Naive B cell (primary cell): ENCODE data around the gene KCNQ1. TPM values are rescaled to one million over a fixed set of nuclear protein-coding genes. Genes with fewer than 3 reads are reported as not detected.
"Not testable (repeated sequence)": the region's sequence is repeated elsewhere in the genome, so short reads cannot be mapped to it uniquely, and the experiment has no call there.

Source experiments
- ATAC-seq, 2 donors: fragments of 150-1000 bp; cut with Tn5 transposase; 2 replicates each; pipeline ENCODE4 v1.10.0; 2021; ENCODE audit warnings: low read depth in 2 of 2, mild to moderate bottlenecking in 2 of 2, moderate library complexity in 2 of 2
- DNase-seq: peaks from one replicate; pipeline ENCODE4 v3.0.0; 2022
- H3K27ac Mint-ChIP-seq, 6 donors: one replicate each; pipeline ENCODE4 v1.8.0; 2020 to 2022; ENCODE audit warnings: mild to moderate bottlenecking in 6 of 6, mixed read lengths in 6 of 6, moderate library complexity in 5 of 6, inconsistent platforms in 2 of 6
- H3K27me3 Mint-ChIP-seq, 3 donors: one replicate each; pipeline ENCODE4 v1.8.0; 2021 to 2022; ENCODE audit warnings: mixed read lengths in 3 of 3, mild to moderate bottlenecking in 1 of 3
- H3K36me3 Mint-ChIP-seq, 2 donors: one replicate each; pipeline ENCODE4 v1.8.0; 2020 to 2022; ENCODE audit warnings: mixed read lengths in 2 of 2, inconsistent platforms in 1 of 2, mild to moderate bottlenecking in 1 of 2
- H3K4me1 Mint-ChIP-seq, 3 donors: one replicate each; pipeline ENCODE4 v1.8.0; 2020 to 2022; ENCODE audit warnings: mixed read lengths in 3 of 3, inconsistent platforms in 1 of 3, mild to moderate bottlenecking in 1 of 3, moderate library complexity in 1 of 3
- H3K4me3 Mint-ChIP-seq, 8 donors: one replicate each; pipeline ENCODE4 v1.8.0; 2020 to 2022; ENCODE audit warnings: mild to moderate bottlenecking in 8 of 8, mixed read lengths in 8 of 8, moderate library complexity in 8 of 8, inconsistent platforms in 2 of 8
- H3K9me3 Mint-ChIP-seq, 7 donors: one replicate each; pipeline ENCODE4 v1.8.0; 2020 to 2022; ENCODE audit warnings: mixed read lengths in 7 of 7, mild to moderate bottlenecking in 5 of 7, inconsistent platforms in 2 of 7, moderate library complexity in 1 of 7
- polyA plus RNA-seq, 6 donors: library from polyadenylated mRNA; unstranded; fragments of 300-500 nt; fragmentation: Illumina TruSeq; gene quantifications; one replicate each; pipeline ENCODE4 v1.2.3, GENCODE V29; 2021; ENCODE audit warnings: low read depth in 6 of 6

The KCNQ1 gene
- polyA plus RNA-seq, 6 donors from 2014 or later: 9.3 to 22.6 (median 10.3) TPM

DNA sequence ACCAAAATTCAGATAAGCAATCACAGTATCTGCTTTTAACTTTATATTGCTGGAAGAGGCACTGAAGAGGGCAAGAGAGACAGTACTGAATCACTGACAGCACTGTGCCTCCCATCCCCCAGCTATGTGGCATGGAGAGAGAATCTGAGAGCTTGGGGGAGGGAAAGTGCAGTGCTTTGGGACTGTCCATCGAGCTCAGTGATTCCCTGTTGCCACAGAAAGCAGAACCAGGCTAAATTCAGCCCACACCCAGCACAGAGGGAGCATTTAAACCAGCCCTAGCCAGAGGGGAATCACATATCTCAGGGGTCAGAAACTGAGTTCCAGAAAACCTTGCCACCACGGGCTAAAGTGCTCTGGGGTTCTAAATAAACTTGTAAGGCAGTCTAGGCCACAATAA lies 44.3 kb downstream of the KCNQ1 start:
- H3K36me3 Mint-ChIP-seq: peaks cover 48 to 57% of the 10 kb centered on the region in 2 donors

DNA sequence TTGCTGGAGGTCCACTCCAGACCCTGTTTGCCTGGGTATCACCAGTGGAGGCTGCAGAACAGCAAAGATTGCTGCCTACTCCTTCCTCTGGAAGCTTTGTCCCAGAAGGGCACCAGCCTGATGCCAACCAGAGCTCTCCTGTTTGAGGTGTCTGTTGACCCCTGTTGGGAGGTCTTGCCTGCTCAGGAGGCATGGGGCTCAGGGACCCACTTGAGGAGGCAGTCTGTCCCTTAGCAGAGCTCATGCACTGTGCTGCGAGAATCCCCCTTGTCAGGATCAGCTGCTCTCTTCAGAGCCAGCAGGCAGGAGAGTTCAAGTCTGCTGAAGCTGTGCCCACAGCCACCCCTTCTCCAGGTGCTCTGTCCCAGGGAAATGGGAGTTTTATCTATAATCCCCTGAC lies 53.1 kb downstream of the KCNQ1 start:
- peaks cover 15 to 61% of the 10 kb centered on the region in 2 donors for H3K36me3 Mint-ChIP-seq
- peaks cover 16 to 83% (median 65%) of the 10 kb centered on the region in 7 donors for H3K9me3 Mint-ChIP-seq
- H3K27me3 Mint-ChIP-seq: peaks cover 0 to 39% (median 8%) of the 10 kb centered on the region in 3 donors

More for the DNA sequence above, 44.3 kb downstream of the KCNQ1 start:
- no peak for DNase-seq
- H3K4me1 Mint-ChIP-seq: peaks cover 5 to 22% (median 9%) of the 10 kb centered on the region in 3 donors
- peak overlapping the region in 1 of 8 donors; percentile 32 for H3K4me3 Mint-ChIP-seq
- H3K27me3 Mint-ChIP-seq: peaks cover 0 to 19% (median 0%) of the 10 kb centered on the region in 3 donors
- ATAC-seq: no peak
- H3K9me3 Mint-ChIP-seq: peaks cover 21 to 74% (median 68%) of the 10 kb centered on the region in 7 donors
- peak overlapping the region in 1 of 6 donors; percentile 32 for H3K27ac Mint-ChIP-seq

DNA sequence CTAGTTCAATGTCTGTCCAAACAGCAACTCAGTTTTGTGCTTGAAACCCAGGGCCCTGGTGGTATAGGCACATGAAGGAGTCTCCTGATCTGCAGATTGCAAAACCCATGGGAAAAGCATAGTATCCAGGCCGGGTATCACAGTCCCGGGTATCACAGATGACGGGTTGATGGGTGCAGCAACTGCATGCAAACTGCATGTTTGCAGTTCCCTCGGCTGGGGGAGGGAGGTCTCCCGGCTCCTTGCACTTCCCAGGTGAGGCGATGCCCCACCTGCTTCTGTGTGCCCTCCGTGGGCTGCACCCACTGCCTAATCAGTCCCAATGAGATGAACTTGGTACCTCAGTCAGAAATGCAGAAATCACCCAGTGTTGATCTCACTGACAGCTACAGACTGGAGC lies 53.9 kb downstream of the KCNQ1 start:
- DNase-seq (no peak), ATAC-seq (no peak)
- Mint-ChIP-seq H3K4me1 (peaks cover 5 to 28% (median 7%) of the 10 kb centered on the region in 3 donors), H3K27ac (no peak overlapping the region), H3K36me3 (peaks cover 15 to 61% of the 10 kb centered on the region in 2 donors), H3K9me3 (peaks cover 16 to 75% (median 59%) of the 10 kb centered on the region in 7 donors), H3K4me3 (no peak overlapping the region), H3K27me3 (peaks cover 0 to 38% (median 8%) of the 10 kb centered on the region in 3 donors)

More for the DNA sequence above, 53.1 kb downstream of the KCNQ1 start:
- H3K4me1 Mint-ChIP-seq: peaks cover 5 to 28% (median 8%) of the 10 kb centered on the region in 3 donors
- H3K4me3 Mint-ChIP-seq, H3K27ac Mint-ChIP-seq, DNase-seq, ATAC-seq: not testable (repeated sequence)

DNA sequence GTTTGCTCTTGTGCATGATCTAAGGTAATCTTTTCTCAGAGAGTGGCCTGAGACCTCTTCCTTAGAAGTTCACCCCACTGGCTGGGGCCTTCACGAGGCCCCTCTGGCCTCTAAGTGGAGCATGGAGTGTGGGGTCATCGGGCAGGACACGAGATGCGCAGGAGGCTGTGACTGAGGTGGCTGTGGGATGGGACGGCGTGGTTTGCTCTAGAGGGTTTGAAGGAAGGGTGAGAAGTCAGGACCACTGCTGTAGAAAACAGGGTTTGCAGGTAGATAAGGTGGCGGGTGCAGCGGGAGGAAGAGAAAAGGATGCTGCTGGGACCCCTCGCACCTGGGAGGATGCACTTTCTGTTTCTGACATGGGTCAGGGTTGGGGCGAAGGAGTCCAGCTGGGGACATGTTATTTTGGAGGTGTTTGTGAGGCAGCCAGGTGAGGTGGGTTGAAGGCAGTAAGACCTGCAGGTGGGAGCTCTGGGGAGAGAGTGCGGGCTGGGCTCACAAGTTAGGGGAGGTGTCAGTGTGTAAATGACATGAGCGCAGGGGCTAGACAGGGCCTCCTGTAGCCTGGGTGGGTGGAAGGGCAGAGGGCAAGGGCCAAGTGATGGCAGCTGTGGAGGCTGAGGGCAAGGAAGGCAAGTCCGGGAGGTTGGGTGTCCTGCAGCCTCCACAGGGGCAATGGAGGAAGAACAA lies 62.5 kb downstream of the KCNQ1 start:
- no peak for ATAC-seq
- Mint-ChIP-seq H3K4me3 (no peak overlapping the region), H3K36me3 (no peaks in the 10 kb centered on the region), H3K27me3 (peaks cover 0 to 6% (median 0%) of the 10 kb centered on the region in 3 donors), H3K4me1 (peaks cover 5 to 19% (median 15%) of the 10 kb centered on the region in 3 donors), H3K9me3 (peaks cover 0 to 2% (median 0%) of the 10 kb centered on the region in 7 donors), H3K27ac (no peak overlapping the region)
- DNase-seq: no peak

DNA sequence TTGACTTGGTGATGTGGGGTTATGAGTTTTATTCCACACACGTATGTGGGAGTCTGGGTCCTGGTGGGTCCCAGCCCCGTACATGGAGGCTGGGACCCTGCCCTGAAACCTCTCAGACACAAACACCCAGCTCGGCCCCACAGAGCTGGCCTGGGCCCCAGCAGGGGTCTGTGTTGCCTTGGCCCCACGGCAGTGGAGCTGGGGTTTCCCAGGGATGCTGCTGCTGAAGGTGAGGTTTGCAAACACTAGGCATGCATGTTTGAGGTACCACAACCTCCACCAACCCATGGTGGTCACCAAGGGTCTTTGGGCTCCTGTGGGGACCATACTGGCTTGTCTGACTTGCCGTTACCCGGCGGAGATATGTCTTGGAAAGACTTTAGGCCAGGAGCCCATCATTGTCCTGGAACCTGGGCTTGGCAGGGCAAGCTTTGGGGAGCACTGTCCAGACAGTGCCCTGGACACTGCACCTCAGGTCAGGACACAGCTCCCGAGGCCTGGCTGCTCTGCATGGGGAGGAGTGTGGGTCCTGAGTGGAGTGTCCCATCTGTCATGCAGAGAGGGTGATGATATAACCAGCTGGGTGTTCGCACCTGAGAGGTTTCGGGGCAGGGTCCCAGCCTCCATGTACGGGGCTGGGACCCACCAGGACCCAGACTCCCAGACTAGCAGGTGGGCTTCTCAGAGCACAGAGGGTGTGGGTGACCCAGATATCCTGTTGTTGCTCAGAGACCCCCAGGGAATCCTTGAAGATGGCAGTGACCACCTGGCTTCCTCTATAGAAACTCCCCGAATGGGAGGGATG lies 63.3 kb downstream of the KCNQ1 start:
- Mint-ChIP-seq H3K27me3 (peaks cover 0 to 6% (median 0%) of the 10 kb centered on the region in 3 donors), H3K36me3 (no peaks in the 10 kb centered on the region), H3K4me1 (peaks cover 5 to 21% (median 15%) of the 10 kb centered on the region in 3 donors), H3K9me3 (no peaks in the 10 kb centered on the region), H3K4me3 (no peak overlapping the region), H3K27ac (no peak overlapping the region)
- DNase-seq (no peak), ATAC-seq (no peak)

DNA sequence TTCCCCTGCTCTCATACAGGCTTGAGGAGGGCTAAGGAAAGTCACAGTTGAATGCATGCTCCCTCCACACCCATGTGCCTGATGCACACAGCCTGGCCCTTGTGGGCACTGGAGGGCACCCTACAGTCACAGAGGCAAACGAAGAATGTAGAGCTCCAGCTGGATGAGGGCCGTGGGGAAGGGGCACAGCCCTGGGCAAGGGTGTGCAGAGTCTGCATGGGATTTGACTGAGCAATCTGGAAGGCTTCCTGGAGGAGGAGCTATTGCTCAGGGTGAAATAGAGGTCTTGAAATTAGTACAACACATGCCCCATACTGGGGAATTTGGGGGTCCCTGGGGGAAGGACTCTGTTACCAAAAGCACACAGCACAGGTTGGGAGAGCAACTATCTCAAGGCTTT lies 64.0 kb downstream of the KCNQ1 start:
- H3K27ac Mint-ChIP-seq: peak overlapping the region in 2 of 6 donors; percentile 44 to 62
- H3K4me1 Mint-ChIP-seq: peaks cover 5 to 23% (median 15%) of the 10 kb centered on the region in 3 donors
- H3K27me3 Mint-ChIP-seq: peaks cover 0 to 6% (median 0%) of the 10 kb centered on the region in 3 donors
- no peak for ATAC-seq
- H3K4me3 Mint-ChIP-seq: no peak overlapping the region
- H3K9me3 Mint-ChIP-seq: no peaks in the 10 kb centered on the region
- no peak for DNase-seq
- H3K36me3 Mint-ChIP-seq: no peaks in the 10 kb centered on the region

DNA sequence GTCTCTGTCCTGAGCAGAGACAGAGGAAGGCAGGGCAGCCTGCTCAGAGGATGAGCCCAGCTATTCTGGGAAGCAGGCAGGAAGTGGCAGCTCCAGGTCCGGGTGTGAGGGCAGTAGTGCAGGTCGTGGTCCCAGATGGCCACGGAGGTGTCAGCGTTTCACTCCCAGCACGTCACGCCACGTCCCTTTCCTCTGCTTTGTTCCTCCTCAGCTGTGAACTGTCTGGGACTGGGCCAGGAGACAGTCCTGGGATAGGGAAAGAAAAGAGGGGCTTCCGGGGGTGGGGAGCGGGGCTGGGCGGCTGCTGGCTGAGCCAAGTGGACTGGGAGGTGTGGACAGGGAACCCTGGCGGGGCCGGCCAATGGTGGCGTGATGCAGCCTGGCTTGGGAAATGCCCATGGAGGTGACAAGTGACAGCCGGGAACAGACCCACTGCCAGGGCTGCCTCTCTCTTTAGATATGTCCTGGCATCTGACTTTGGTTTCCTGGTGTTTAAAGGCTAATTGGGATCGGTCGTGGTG lies 64.7 kb downstream of the KCNQ1 start:
- Mint-ChIP-seq H3K4me1 (peaks cover 5 to 23% (median 15%) of the 10 kb centered on the region in 3 donors), H3K27me3 (peaks cover 0 to 6% (median 0%) of the 10 kb centered on the region in 3 donors), H3K36me3 (no peaks in the 10 kb centered on the region), H3K27ac (no peak overlapping the region), H3K4me3 (no peak overlapping the region), H3K9me3 (no peaks in the 10 kb centered on the region)
- ATAC-seq (no peak), DNase-seq (no peak)

DNA sequence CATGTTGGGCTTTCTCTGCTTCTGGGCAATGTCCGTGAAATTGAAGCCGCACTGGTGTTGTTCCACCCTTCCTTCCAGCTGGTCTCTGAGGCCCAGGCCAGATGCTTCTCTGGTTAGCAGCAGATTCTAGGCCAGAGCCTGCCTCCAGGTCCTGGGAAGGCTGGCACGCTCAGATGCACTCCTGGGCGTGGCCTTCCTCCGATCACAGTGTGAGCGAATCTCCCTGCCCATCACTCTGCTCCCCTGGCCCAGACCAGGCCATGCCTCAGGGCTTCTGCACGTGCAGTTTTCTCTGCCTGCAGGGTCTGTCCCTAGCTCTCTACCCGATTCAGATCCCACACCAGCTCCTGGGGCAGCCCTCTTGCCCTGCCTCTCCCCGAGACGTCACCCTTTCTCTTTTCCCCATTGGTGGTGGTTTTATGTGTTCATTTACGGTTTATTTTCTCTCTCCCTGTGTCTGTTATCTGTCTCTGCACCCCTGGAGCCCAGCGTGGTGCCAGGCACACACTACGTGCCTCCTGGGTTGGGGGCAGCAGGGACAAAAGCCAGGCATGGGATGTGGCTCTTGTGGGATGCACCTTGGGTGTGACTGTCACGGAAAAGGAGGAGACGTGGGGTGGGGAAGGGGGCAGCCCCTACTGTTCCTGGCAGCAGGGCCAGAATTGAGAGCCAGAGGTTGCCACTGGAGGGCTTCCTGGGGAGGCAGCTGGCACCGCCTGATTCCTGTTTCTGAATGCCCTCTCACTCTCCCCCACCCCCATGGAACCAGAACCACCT lies 66.0 kb downstream of the KCNQ1 start:
- Mint-ChIP-seq H3K27ac (peak overlapping the region in 2 of 6 donors; percentile 33 to 65), H3K27me3 (peaks cover 0 to 6% (median 0%) of the 10 kb centered on the region in 3 donors), H3K36me3 (no peaks in the 10 kb centered on the region), H3K4me3 (no peak overlapping the region), H3K4me1 (peaks cover 5 to 23% (median 15%) of the 10 kb centered on the region in 3 donors), H3K9me3 (no peaks in the 10 kb centered on the region)
- DNase-seq (no peak), ATAC-seq (no peak)

DNA sequence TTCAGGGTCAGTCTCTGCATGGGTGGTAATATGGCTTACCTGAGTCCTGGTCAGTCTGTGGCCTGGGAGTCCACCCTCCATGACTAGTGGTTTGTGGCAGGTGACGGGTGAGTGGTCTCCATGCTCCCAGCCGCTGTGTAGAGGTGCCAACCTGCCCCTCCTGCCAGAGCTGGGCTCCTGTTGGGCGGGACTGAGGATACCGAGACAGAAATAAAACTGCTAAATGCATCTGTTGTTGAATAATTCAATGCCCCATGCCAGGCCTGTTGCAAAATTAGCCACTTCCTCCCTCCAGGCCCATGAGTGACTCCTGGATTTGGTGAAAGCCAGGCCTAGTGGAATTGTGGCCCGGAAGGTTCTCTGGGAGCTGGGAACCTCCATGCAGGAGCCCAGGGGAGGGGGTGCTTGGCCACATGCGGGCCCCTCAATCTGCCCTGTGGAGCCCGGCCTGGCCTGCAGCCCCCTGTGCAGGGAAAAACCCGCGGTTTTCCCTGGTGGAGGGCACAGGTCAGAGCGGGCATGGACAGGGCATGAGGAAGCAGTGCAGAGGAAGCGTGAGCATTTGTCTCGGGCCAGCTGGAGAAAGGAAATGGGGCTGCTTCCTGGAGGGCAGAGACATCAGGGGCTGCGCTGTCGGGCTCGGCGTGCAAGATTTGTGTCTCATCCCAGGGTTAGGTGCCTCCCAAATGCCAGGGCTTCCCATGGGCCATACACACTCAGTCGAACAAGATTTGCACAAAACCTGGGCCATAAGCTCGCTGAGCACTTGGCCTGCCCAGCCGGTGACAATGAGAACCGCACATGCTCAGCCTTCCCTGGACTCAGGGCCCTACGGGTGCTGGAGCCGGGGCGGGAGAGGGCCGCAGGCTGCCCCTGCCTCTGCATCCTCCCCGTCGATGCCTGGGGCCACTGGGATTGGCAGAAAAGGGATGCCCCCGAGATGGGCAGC lies 66.9 kb downstream of the KCNQ1 start:
- Mint-ChIP-seq H3K4me1 (peaks cover 5 to 21% (median 15%) of the 10 kb centered on the region in 3 donors), H3K27ac (peak overlapping the region in 1 of 6 donors; percentile 37), H3K9me3 (no peaks in the 10 kb centered on the region), H3K27me3 (peaks cover 0 to 6% (median 0%) of the 10 kb centered on the region in 3 donors), H3K36me3 (no peaks in the 10 kb centered on the region), H3K4me3 (no peak overlapping the region)
- DNase-seq: no peak
- no peak for ATAC-seq

DNA sequence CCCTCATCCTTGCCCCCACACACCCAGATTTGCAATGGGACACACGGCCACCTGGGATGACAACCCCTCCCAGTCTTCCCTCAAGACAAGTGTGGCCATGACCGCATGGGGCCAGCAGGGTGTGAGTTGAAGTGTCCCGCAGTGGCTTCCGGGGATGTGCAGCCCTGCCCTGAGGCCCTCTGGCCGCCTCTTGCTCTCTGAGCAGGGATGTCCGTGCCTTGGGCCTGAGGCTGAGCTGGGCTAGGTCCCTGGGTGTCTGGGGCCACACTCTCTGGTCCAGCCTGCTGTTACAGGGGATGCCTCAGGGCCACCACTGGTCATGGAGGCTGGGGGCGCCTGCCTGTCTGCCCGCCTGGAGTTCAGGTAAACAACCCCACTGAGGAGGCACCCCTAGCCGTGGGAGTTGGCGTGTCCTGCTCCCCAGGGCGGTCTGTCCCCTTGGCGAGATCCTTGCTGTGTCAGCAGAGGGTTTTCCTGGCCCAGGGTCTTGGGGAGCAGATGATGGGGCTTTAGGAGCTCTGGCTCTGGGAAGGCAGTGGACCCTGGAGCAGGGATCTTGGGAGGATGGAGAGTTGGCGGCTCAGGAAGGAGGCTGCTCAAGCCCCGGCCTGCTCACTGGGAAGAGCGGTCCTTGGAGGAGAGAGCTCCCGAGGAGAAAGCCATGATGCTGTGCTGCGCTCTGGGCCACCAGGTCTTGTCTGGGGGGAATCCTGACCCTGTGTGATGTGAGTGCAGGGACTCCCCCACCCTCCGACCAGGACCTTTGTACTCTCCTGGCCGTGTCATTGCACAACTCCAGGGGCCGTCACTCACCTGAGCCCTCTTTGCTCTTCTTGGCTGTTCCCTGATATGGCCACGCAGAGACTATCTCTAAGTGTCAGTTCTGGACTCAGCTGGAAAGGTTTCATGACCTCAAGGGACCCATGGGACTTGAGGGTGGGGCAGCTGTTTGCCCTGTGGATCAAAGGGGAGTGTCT lies 67.9 kb downstream of the KCNQ1 start:
- Mint-ChIP-seq H3K4me1 (peaks cover 5 to 12% (median 6%) of the 10 kb centered on the region in 3 donors), H3K9me3 (no peaks in the 10 kb centered on the region), H3K36me3 (no peaks in the 10 kb centered on the region), H3K27me3 (peaks cover 0 to 6% (median 0%) of the 10 kb centered on the region in 3 donors), H3K4me3 (no peak overlapping the region), H3K27ac (peak overlapping the region in 1 of 6 donors; percentile 67)
- ATAC-seq (no peak), DNase-seq (no peak)

DNA sequence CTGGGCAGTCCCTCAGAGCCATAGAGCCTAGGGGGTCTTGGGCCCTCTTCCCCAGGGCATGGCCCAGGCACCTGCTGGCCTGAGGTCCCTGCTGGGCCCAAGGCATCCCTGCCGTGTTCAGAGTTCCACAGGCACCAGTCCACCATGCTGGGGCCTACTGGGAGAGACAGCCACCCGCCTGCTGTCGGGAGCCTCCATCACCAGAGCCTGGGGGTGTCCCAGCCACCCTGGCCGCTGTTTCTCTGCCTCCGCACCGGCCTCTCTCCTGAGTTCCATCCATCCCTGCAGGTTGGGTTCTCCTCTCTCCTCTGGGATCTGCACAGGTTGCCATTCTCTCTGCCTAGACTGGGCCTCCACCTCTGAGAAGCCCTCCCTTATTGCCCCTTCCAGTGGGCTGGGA lies 68.6 kb downstream of the KCNQ1 start:
- Mint-ChIP-seq H3K27ac (no peak overlapping the region), H3K4me3 (no peak overlapping the region), H3K27me3 (peaks cover 0 to 6% (median 0%) of the 10 kb centered on the region in 3 donors), H3K36me3 (no peaks in the 10 kb centered on the region), H3K4me1 (peaks cover 4 to 11% (median 8%) of the 10 kb centered on the region in 3 donors), H3K9me3 (no peaks in the 10 kb centered on the region)
- ATAC-seq: no peak
- DNase-seq: no peak
